ENCODE data around the gene ATAD5. TPM values are rescaled to one million over a fixed set of nuclear protein-coding genes. Genes with fewer than 3 reads are reported as not detected.

The ATAD5 gene
- total RNA-seq, 4 donors from 2014 or later: 1.1 to 1.6 (median 1.3) TPM

DNA sequence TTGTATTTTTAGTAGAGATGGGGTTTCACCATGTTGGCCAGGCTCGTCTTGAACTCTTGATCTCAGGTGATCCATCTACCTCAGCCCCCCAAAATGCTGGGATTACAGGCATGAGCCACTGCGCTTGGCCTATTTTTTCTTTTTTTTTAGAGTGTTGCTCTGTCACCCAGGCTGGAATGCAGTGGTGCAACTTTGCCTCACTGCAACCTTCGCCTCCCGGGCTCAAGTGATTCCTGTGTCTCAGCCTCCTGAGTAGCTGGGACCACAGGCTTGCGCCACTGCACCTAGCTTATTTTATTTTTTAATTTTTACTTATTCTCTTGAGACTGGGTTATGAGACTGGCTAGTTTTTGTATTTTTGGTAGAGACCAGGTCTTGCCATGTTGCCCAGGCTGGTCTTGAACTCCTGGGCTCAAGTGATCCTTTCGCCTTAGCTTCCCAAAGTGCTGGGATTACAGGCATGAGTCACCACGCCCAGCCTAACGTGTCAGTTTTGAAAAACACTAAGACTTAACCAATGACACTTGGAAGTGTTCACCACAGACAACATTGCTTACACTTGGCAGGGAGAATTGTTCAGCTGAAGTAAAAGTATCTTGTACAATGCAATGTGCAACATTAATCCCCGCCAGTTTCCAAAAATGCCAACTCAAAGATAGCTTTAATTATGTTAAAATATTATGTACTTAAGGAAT is 26.9 kb downstream of the ATAD5 start:
- intact Hi-C loops (cut with DNase I): no loop called here
- no peak overlapping the region for H3K27ac ChIP-seq
- DNase-seq: no peak
- no peaks in the 10 kb centered on the region for H3K9me3 ChIP-seq
- TF ChIP-seq POLR2A (IDR thresholded peaks at IDR 0.05): no peak
- TF ChIP-seq, protein P1, sequence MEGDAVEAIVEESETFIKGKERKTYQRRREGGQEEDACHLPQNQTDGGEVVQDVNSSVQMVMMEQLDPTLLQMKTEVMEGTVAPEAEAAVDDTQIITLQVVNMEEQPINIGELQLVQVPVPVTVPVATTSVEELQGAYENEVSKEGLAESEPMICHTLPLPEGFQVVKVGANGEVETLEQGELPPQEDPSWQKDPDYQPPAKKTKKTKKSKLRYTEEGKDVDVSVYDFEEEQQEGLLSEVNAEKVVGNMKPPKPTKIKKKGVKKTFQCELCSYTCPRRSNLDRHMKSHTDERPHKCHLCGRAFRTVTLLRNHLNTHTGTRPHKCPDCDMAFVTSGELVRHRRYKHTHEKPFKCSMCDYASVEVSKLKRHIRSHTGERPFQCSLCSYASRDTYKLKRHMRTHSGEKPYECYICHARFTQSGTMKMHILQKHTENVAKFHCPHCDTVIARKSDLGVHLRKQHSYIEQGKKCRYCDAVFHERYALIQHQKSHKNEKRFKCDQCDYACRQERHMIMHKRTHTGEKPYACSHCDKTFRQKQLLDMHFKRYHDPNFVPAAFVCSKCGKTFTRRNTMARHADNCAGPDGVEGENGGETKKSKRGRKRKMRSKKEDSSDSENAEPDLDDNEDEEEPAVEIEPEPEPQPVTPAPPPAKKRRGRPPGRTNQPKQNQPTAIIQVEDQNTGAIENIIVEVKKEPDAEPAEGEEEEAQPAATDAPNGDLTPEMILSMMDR (IDR thresholded peaks at IDR 0.05): no peak
- no peaks in the 10 kb centered on the region for H3K36me3 ChIP-seq
- 94 to 97% methylated on average over 9 of the region's 9 CpGs for WGBS, 2 donors
- no peaks in the 10 kb centered on the region for H3K4me1 ChIP-seq
- H3K4me3 ChIP-seq (replicated peaks in 1 of 3): no peak overlapping the region
- no peaks in the 10 kb centered on the region for H3K27me3 ChIP-seq

DNA sequence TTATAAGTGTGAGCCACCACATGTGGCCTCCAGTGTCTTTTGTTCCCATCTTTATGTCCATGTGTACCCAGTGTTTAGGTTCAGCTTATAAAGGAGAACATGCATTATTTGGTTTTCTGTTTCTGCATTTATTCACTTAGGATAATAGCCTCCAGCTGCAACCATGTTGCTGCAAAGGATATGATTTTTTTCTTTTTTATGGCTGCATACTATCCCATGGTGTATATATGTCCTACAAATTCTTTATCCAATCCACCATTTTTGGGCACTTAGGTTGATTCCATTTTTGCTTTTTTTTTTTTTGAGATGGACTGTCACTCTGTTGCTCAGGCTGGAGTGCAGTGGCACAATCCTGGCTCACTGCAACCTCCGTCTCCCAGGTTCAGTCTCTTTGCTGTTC is 32.9 kb downstream of the ATAD5 start:
- no peaks in the 10 kb centered on the region for H3K9me3 ChIP-seq
- intact Hi-C loops (cut with DNase I): no loop called here
- no peak overlapping the region for H3K27ac ChIP-seq
- H3K4me3 ChIP-seq (replicated peaks in 1 of 3): no peak overlapping the region
- 94 to 100% methylated on average over 1 of the region's 1 CpG for WGBS, 2 donors
- no peak for TF ChIP-seq POLR2A (IDR thresholded peaks at IDR 0.05)
- TF ChIP-seq, protein P1 (IDR thresholded peaks at IDR 0.05): no peak
- no peaks in the 10 kb centered on the region for H3K4me1 ChIP-seq
- DNase-seq: no peak
- H3K36me3 ChIP-seq: no peaks in the 10 kb centered on the region
- H3K27me3 ChIP-seq: no peaks in the 10 kb centered on the region

DNA sequence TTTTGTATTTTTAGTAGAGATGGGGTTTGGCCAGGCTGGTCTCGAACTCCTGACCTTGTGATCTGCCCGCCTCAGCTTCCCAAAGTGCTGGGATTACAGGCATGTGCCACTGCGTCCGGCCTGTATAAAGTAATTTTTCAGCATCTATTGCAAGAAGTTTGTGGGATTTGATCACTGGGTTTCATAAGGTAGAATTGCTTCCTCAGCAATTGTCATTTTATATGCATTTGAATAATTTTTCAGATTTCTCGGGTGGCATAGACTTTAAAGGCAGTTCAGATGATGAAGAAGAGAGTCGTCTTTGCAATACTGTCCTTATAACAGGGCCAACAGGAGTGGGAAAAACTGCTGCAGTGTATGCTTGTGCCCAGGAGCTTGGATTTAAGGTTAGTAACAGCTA is 37.2 kb downstream of the ATAD5 start:
- Histone ChIP-seq H3K27ac (no peak overlapping the region), H3K9me3 (no peaks in the 10 kb centered on the region)
- WGBS, 2 donors: 95 to 97% methylated on average over 6 of the region's 6 CpGs

DNA sequence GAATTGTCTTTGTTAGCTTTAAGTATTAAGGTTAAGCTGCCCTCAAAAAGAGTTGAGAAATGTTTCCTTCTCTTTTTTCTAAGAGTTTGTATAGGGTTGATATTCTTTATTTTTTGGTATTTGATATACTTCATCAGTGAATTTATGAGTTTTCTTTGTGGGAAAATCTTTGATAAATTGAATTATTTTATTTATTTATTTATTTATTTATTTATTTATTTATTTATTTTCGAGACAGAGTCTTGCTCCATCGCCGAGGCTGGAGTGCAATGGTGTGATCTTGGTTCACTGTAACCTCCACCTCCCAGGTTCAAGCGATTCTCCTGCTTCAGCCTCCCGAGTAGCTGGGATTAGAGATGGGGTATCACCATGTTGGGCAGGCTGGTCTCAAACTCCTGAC is 54.4 kb downstream of the ATAD5 start:
- no peaks in the 10 kb centered on the region for H3K27me3 ChIP-seq
- TF ChIP-seq, protein P1 (IDR thresholded peaks at IDR 0.05): no peak
- no peak for TF ChIP-seq POLR2A (IDR thresholded peaks at IDR 0.05)
- no peaks in the 10 kb centered on the region for H3K9me3 ChIP-seq
- no peaks in the 10 kb centered on the region for H3K4me1 ChIP-seq
- WGBS, 2 donors: 97 to 99% methylated on average over 5 of the region's 5 CpGs
- no peaks in the 10 kb centered on the region for H3K36me3 ChIP-seq
- intact Hi-C loops (cut with DNase I): no loop called here
- DNase-seq: no peak
- no peak overlapping the region for H3K27ac ChIP-seq
- no peak overlapping the region for H3K4me3 ChIP-seq (replicated peaks in 1 of 3)

More for the DNA sequence above, 37.2 kb downstream of the ATAD5 start:
- no peak for DNase-seq
- TF ChIP-seq POLR2A (IDR thresholded peaks at IDR 0.05): no peak
- TF ChIP-seq, protein P1 (IDR thresholded peaks at IDR 0.05): no peak
- intact Hi-C loops (cut with DNase I): no loop called here
- no peaks in the 10 kb centered on the region for H3K27me3 ChIP-seq
- H3K36me3 ChIP-seq: no peaks in the 10 kb centered on the region
- no peaks in the 10 kb centered on the region for H3K4me1 ChIP-seq
- no peak overlapping the region for H3K4me3 ChIP-seq (replicated peaks in 1 of 3)

DNA sequence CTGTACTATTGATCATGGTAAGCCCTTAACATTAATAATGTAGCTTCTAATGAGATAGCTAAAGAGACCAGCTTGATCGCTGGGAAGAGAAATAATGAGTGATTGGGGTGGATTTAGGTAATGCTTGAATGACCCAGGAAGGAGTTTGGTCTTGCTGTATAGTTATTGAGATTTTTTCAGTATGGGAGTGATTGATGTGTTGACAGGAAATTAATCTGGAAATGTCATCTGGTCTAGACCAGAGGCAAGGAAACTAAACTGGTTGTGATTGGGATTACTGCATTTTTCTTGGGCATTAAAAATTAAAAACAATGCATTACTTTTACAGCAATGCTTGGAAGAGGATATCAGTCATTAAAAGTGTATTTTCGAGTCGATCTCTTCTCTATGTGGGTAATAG is 62.5 kb downstream of the ATAD5 start:
- no peaks in the 10 kb centered on the region for H3K27me3 ChIP-seq
- H3K27ac ChIP-seq: no peak overlapping the region
- WGBS, 2 donors: 89 to 94% methylated on average over 3 of the region's 3 CpGs
- no peaks in the 10 kb centered on the region for H3K4me1 ChIP-seq
- TF ChIP-seq, protein P1 (IDR thresholded peaks at IDR 0.05): no peak
- no peak for TF ChIP-seq POLR2A (IDR thresholded peaks at IDR 0.05)
- H3K4me3 ChIP-seq (replicated peaks in 1 of 3): no peak overlapping the region
- intact Hi-C loops (cut with DNase I): no loop called here
- no peaks in the 10 kb centered on the region for H3K9me3 ChIP-seq
- no peaks in the 10 kb centered on the region for H3K36me3 ChIP-seq
- no peak for DNase-seq
